HepG2 (cell line): ENCODE measurements around the gene CSNK1D. TPM values are rescaled to one million over a fixed set of nuclear protein-coding genes. Genes with fewer than 3 reads are reported as not detected.

Experiments used
- ATM ChIP-seq: fragments of 450-650 bp; IDR thresholded peaks from 2 replicates; pipeline ENCODE4 v1.7.1; 2017; ENCODE audit warnings: mild to moderate bottlenecking, borderline replicate concordance
- CREM ChIP-seq, 2 experiments: sonication (generic) in 1 of 2; formaldehyde crosslinking in 1 of 2; IDR thresholded peaks; 2 replicates each; pipeline versions ENCODE4 v1.4.0 to v1.6.1; 2016 to 2020; ENCODE audit warnings: antibody characterized with exemption in 1 of 2, mild to moderate bottlenecking in 1 of 2, missing genetic modification reagents in 1 of 2
- FOXO1 ChIP-seq: sonication (generic); formaldehyde crosslinking; IDR thresholded peaks from 2 replicates; pipeline ENCODE4 v1.4.0; 2020; ENCODE audit warnings: missing genetic modification reagents
- MED13 ChIP-seq: sonication (generic); formaldehyde crosslinking; IDR thresholded peaks from 2 replicates; pipeline ENCODE4 v1.5.0; 2020; ENCODE audit warnings: missing genetic modification reagents
- NCOR1 ChIP-seq: fragments of 200-600 bp; sonication (generic); IDR thresholded peaks from 2 replicates; pipeline ENCODE4 v1.7.0; 2017; ENCODE audit warnings: antibody characterized with exemption, low read length, borderline replicate concordance
- POLR2A ChIP-seq, 2 experiments: IDR thresholded peaks; 2 replicates each; pipeline ENCODE4 v1.6.1; 2011; ENCODE audit warnings: low read depth in 2 of 2, low read length in 2 of 2, mild to moderate bottlenecking in 1 of 2, moderate library complexity in 1 of 2; ENCODE audit not compliant: insufficient read depth in 1 of 2
- ZNF101 ChIP-seq: sonication (generic); formaldehyde crosslinking; IDR thresholded peaks from 2 replicates; pipeline ENCODE4 v1.4.0; 2020; ENCODE audit warnings: mild to moderate bottlenecking, low read depth, missing genetic modification reagents, borderline replicate concordance
- ZNF180 ChIP-seq: sonication (generic); formaldehyde crosslinking; IDR thresholded peaks from 2 replicates; pipeline ENCODE4 v1.4.0; 2020; ENCODE audit warnings: low read depth, missing genetic modification reagents, borderline replicate concordance
- ZNF282 ChIP-seq: fragments of 450-650 bp; IDR thresholded peaks from 2 replicates; pipeline ENCODE4 v1.6.1; 2018; ENCODE audit not compliant: partially characterized antibody
- ZNF350 ChIP-seq: sonication (generic); formaldehyde crosslinking; IDR thresholded peaks from 2 replicates; pipeline ENCODE4 v1.4.0; 2020; ENCODE audit warnings: mild to moderate bottlenecking, low read depth, missing genetic modification reagents, borderline replicate concordance
- ZNF552 ChIP-seq: sonication (generic); formaldehyde crosslinking; IDR thresholded peaks from 2 replicates; pipeline ENCODE4 v1.9.0; 2022; ENCODE audit warnings: missing genetic modification reagents, mild to moderate bottlenecking, borderline replicate concordance
- ZNF644 ChIP-seq: IDR thresholded peaks from 2 replicates; pipeline ENCODE4 v1.6.1; 2016; ENCODE audit warnings: low read depth
- polyA plus RNA-seq, 8 experiments: library from polyadenylated mRNA; depleted of rRNA in 3 of 8; stranded (reverse) in 7 of 8; unstranded in 1 of 8; fragments of >200 nt; fragmentation: Illumina TruSeq in 4 of 8; extraction: Trizol in 4 of 8; gene quantifications; 2 replicates each; pipeline versions ENCODE4 v1.2.1 to v1.2.3, GENCODE V29; 2011 to 2016; ENCODE audit warnings: low read depth in 4 of 8, missing spikeins in 1 of 8, mixed read lengths in 1 of 8; ENCODE audit not compliant: insufficient read depth in 1 of 8
- total RNA-seq, 5 experiments: library from RNA; depleted of rRNA; stranded (reverse); fragments of >200 nt; fragmentation: Illumina TruSeq; extraction: Trizol; gene quantifications; 2 replicates each; pipeline ENCODE4 v1.2.3, GENCODE V29; 2016; ENCODE audit warnings: low read depth in 1 of 5
- TF ChIP-seq, protein P1 (sequence below): sonication (generic); formaldehyde crosslinking; IDR thresholded peaks from 2 replicates; pipeline ENCODE4 v1.5.1; 2020; ENCODE audit warnings: missing genetic modification reagents, mild to moderate bottlenecking, borderline replicate concordance
- TF ChIP-seq, protein P2 (sequence below): sonication (generic); formaldehyde crosslinking; IDR thresholded peaks from 2 replicates; pipeline ENCODE4 v1.4.0; 2020; ENCODE audit warnings: missing genetic modification reagents, borderline replicate concordance
- TF ChIP-seq, protein P3 (sequence below): sonication (generic); formaldehyde crosslinking; IDR thresholded peaks from 2 replicates; pipeline ENCODE4 v1.4.0; 2020; ENCODE audit warnings: low read depth, missing genetic modification reagents
- TF ChIP-seq, protein P4 (sequence below): sonication (generic); formaldehyde crosslinking; IDR thresholded peaks from 2 replicates; pipeline ENCODE4 v1.4.0; 2020; ENCODE audit warnings: missing genetic modification reagents
- TF ChIP-seq, protein P5 (sequence below): sonication (generic); formaldehyde crosslinking; IDR thresholded peaks from 2 replicates; pipeline ENCODE4 v1.4.0; 2020; ENCODE audit warnings: missing genetic modification reagents; ENCODE audit errors: not compliant biosample characterization
- TF ChIP-seq, protein P6 (sequence below): sonication (generic); formaldehyde crosslinking; IDR thresholded peaks from 2 replicates; pipeline ENCODE4 v1.4.0; 2020; ENCODE audit warnings: missing genetic modification reagents

The CSNK1D gene
- total and polyA plus RNA-seq, 2 of the 13 experiments (the other 11 are each of a cell fraction or from before 2014, with no cell fraction given), result 31.5 to 128 TPM

DNA sequence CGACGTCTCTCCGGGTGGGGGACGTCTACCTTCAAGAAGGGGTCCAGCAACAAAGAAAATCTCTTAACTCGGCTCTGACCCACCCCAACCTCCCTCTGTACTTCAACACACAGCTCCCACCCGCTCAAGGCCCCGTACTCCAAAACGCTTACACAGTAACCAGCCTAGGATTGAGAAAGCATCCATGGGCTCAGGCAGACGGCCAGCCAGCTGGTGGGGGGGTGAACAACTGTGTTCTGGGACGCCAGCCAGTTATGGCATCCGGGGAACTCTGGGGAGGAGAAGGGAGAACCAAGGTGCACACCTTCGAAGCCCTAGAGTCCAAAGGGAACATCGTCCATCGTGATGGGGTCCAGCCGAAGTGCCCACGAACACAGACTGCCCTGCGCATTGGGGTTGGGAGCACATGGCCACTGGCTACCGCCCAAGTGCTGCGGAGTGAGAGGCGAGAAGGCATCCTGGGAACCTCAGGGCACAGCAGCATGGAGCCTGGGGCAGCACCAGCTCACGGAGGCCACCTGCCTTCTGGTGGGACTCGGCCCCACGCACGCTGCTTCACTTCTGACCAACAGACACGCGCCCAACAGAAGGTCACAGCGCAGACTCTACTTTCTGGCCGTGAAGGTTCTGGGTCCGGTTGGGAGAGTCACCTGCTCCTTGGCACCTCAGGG is 30.4 kb downstream of the CSNK1D start (continued):
- TF ChIP-seq, protein P1, sequence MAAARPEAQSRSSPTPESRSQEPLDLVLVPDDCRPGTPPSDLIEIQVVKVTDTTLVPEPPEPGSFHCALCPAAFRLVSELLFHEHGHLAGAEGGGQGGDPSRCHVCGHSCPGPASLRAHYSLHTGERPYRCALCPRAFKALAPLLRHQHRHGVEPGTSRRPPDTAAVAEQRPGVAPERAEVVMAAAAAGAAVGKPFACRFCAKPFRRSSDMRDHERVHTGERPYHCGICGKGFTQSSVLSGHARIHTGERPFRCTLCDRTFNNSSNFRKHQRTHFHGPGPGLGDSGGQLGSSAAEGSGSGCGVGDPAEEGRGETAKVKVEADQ (CRISPR knock-in tag), result no peak; the same call in 1 of the 2 replicates
- TF ChIP-seq ZNF180 (no peak; the same call in 1 of the 2 replicates), ATM (no peak), ZNF350 (peak; percentile 58; the same call in 1 of the 2 replicates), FOXO1 (CRISPR knock-in tag) (no peak), ZNF282 (no peak), POLR2A (IDR thresholded peaks at IDR 0.05; ENCODE audit: insufficient read depth in 1 of 2, low read depth in 2 of 2, low read length in 2 of 2) (peak in 1 of 2 experiments; percentile 61; a peak in 2 of 4 replicates), NCOR1 (peak; percentile 43; the same call in 1 of the 2 replicates), MED13 (peak; percentile 85), ZNF552 (CRISPR knock-in tag) (no peak; the same call in 1 of the 2 replicates), CREM (IDR thresholded peaks at IDR 0.05) (no peak), CREM (CRISPR knock-in tag; IDR thresholded peaks at IDR 0.05) (no peak), ZNF101 (CRISPR knock-in tag) (no peak), ZNF644 (CRISPR knock-in tag) (peak; percentile 46; the same call in 1 of the 2 replicates)
- TF ChIP-seq, protein P2, sequence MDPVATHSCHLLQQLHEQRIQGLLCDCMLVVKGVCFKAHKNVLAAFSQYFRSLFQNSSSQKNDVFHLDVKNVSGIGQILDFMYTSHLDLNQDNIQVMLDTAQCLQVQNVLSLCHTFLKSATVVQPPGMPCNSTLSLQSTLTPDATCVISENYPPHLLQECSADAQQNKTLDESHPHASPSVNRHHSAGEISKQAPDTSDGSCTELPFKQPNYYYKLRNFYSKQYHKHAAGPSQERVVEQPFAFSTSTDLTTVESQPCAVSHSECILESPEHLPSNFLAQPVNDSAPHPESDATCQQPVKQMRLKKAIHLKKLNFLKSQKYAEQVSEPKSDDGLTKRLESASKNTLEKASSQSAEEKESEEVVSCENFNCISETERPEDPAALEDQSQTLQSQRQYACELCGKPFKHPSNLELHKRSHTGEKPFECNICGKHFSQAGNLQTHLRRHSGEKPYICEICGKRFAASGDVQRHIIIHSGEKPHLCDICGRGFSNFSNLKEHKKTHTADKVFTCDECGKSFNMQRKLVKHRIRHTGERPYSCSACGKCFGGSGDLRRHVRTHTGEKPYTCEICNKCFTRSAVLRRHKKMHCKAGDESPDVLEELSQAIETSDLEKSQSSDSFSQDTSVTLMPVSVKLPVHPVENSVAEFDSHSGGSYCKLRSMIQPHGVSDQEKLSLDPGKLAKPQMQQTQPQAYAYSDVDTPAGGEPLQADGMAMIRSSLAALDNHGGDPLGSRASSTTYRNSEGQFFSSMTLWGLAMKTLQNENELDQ, result no peak
- TF ChIP-seq, protein P3, sequence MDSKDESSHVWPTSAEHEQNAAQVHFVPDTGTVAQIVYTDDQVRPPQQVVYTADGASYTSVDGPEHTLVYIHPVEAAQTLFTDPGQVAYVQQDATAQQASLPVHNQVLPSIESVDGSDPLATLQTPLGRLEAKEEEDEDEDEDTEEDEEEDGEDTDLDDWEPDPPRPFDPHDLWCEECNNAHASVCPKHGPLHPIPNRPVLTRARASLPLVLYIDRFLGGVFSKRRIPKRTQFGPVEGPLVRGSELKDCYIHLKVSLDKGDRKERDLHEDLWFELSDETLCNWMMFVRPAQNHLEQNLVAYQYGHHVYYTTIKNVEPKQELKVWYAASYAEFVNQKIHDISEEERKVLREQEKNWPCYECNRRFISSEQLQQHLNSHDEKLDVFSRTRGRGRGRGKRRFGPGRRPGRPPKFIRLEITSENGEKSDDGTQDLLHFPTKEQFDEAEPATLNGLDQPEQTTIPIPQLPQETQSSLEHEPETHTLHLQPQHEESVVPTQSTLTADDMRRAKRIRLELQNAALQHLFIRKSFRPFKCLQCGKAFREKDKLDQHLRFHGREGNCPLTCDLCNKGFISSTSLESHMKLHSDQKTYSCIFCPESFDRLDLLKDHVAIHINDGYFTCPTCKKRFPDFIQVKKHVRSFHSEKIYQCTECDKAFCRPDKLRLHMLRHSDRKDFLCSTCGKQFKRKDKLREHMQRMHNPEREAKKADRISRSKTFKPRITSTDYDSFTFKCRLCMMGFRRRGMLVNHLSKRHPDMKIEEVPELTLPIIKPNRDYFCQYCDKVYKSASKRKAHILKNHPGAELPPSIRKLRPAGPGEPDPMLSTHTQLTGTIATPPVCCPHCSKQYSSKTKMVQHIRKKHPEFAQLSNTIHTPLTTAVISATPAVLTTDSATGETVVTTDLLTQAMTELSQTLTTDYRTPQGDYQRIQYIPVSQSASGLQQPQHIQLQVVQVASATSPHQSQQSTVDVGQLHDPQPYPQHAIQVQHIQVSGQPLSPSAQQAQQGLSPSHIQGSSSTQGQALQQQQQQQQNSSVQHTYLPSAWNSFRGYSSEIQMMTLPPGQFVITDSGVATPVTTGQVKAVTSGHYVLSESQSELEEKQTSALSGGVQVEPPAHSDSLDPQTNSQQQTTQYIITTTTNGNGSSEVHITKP (CRISPR knock-in tag), result no peak
- TF ChIP-seq, protein P4, sequence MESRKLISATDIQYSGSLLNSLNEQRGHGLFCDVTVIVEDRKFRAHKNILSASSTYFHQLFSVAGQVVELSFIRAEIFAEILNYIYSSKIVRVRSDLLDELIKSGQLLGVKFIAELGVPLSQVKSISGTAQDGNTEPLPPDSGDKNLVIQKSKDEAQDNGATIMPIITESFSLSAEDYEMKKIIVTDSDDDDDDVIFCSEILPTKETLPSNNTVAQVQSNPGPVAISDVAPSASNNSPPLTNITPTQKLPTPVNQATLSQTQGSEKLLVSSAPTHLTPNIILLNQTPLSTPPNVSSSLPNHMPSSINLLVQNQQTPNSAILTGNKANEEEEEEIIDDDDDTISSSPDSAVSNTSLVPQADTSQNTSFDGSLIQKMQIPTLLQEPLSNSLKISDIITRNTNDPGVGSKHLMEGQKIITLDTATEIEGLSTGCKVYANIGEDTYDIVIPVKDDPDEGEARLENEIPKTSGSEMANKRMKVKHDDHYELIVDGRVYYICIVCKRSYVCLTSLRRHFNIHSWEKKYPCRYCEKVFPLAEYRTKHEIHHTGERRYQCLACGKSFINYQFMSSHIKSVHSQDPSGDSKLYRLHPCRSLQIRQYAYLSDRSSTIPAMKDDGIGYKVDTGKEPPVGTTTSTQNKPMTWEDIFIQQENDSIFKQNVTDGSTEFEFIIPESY (CRISPR knock-in tag), result no peak; the same call in 1 of the 2 replicates
- TF ChIP-seq, protein P5, sequence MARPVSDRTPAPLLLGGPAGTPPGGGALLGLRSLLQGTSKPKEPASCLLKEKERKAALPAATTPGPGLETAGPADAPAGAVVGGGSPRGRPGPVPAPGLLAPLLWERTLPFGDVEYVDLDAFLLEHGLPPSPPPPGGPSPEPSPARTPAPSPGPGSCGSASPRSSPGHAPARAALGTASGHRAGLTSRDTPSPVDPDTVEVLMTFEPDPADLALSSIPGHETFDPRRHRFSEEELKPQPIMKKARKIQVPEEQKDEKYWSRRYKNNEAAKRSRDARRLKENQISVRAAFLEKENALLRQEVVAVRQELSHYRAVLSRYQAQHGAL (CRISPR knock-in tag), result no peak
- TF ChIP-seq, protein P6, sequence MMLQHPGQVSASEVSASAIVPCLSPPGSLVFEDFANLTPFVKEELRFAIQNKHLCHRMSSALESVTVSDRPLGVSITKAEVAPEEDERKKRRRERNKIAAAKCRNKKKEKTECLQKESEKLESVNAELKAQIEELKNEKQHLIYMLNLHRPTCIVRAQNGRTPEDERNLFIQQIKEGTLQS (CRISPR knock-in tag), result no peak
